ENCODE measurements around the gene GPR101.

The GPR101 gene

GRCh38 chrX:137033774-137034507, at the start of gene GPR101:
Gene GPR101 (minus strand): TSS chrX:137033995. CDS start chrX:137031674, 2,321 bp downstream.
- DNase-seq: peak in 3 of 51 donors; percentile 0

GRCh38 chrX:137081239-137081638, 47.4 kb upstream of the GPR101 start:
- DNase-seq: no peak

GRCh38 chrX:137072396-137072795, 38.6 kb upstream of the GPR101 start:
- no peak for DNase-seq

GRCh38 chrX:137071596-137071995, 37.8 kb upstream of the GPR101 start:
- DNase-seq: no peak

GRCh38 chrX:137067147-137067546, 33.4 kb upstream of the GPR101 start:
- no peak for DNase-seq

GRCh38 chrX:137062915-137063617, 29.3 kb upstream of the GPR101 start:
- DNase-seq: no peak

GRCh38 chrX:137058339-137059127, 24.7 kb upstream of the GPR101 start:
- DNase-seq: no peak

- peak in 14 of 51 donors; percentile 0 to 24 (median 2) for DNase-seq
Observed at GRCh38 chrX:137052643-137053235, 18.9 kb upstream of the GPR101 start.

- DNase-seq: peak in 46 of 51 donors; percentile 0 to 56 (median 10)
Observed at GRCh38 chrX:137051978-137052642, 18.3 kb upstream of the GPR101 start.

GRCh38 chrX:137044893-137045292, 11.1 kb upstream of the GPR101 start:
- DNase-seq: no peak

- no peak for DNase-seq
Observed at GRCh38 chrX:137043736-137044135, 9.9 kb upstream of the GPR101 start.

- DNase-seq: no peak
Observed at GRCh38 chrX:137041329-137041728, 7.5 kb upstream of the GPR101 start.

GRCh38 chrX:137040113-137040794, 6.5 kb upstream of the GPR101 start:
- no peak for DNase-seq

- DNase-seq: no peak
Observed at GRCh38 chrX:137034508-137034872, 695 bp upstream of the GPR101 start.

GRCh38 chrX:137032841-137033773, 688 bp downstream of the GPR101 start:
- no peak for DNase-seq

- DNase-seq: no peak
Observed at GRCh38 chrX:137032341-137032694, 1.5 kb downstream of the GPR101 start.

- peak in 12 of 51 donors; percentile 0 to 24 (median 2) for DNase-seq
Observed at GRCh38 chrX:137031517-137032340, 2.1 kb downstream of the GPR101 start.

GRCh38 chrX:137031039-137031438, 2.8 kb downstream of the GPR101 start:
- no peak for DNase-seq

GRCh38 chrX:137028699-137029098, 5.1 kb downstream of the GPR101 start:
- DNase-seq: no peak

All from hypothalamus (tissue), 51 donors.